Ishikawa (cell line): ENCODE data around the gene OAS3.

Experiments used
- NFIC ChIP-seq: IDR thresholded peaks from 2 replicates; pipeline ENCODE4 v1.6.1; 2012
- RAD21 ChIP-seq: IDR thresholded peaks from 2 replicates; pipeline ENCODE4 v1.6.1; 2012; ENCODE audit warnings: low read depth
- REST ChIP-seq: IDR thresholded peaks from 2 replicates; pipeline ENCODE4 v1.6.1; 2012; ENCODE audit warnings: low read depth, mild to moderate bottlenecking
- TAF1 ChIP-seq: IDR thresholded peaks from 2 replicates; pipeline ENCODE4 v1.6.1; 2012; ENCODE audit warnings: low read depth, mild to moderate bottlenecking
- TEAD4 ChIP-seq: IDR thresholded peaks from 2 replicates; pipeline ENCODE4 v1.6.1; 2012

DNA sequence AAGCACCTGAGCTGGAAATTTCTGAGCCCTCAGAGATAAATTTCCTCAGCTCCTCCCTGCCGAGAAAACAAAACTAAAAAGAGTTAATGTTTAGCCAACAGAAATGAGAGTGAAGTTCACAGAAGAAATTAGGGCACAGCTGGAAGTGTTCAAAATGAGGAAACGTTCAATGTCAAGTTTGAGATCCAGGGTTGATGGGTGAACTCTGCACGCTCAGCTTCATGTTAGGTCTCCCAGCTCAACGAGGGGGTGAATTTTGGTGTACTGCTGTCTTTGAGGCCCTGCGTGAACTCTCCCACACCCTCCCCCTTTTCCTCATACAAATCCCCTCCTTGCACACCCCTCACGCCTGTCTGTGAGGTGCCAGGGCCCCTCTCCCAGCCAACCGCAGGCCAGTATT is 13.3 kb upstream of the OAS3 start:
- TF ChIP-seq REST (no peak), RAD21 (no peak), NFIC (no peak), TAF1 (no peak), TEAD4 (no peak)
